GM12878 (cell line): ENCODE results near the gene ARAP1. TPM values are rescaled to one million over a fixed set of nuclear protein-coding genes. Genes with fewer than 3 reads are reported as not detected.
A peak's percentile ranks its signal among the peaks of the same experiment; 100 is the strongest.

ENCODE experiments used
- ASH2L ChIP-seq: fragments of 300-600, 200-600 bp; sonication (generic); IDR thresholded peaks from 2 replicates; pipeline ENCODE4 v1.6.1; 2017; ENCODE audit warnings: low read depth, mild to moderate bottlenecking, borderline replicate concordance
- BMI1 ChIP-seq: fragments of 450-650 bp; IDR thresholded peaks from 2 replicates; pipeline ENCODE4 v1.6.1; 2016; ENCODE audit warnings: mild to moderate bottlenecking, moderate library complexity, borderline replicate concordance
- CREB1 ChIP-seq: IDR thresholded peaks from 2 replicates; pipeline ENCODE4 v1.6.1; 2012; ENCODE audit warnings: low read depth, mild to moderate bottlenecking, inconsistent platforms
- EED ChIP-seq: sonication (generic); IDR thresholded peaks from 2 replicates; pipeline ENCODE4 v1.6.1; 2016; ENCODE audit warnings: antibody characterized with exemption, low read depth
- GABPA ChIP-seq: IDR thresholded peaks from 2 replicates; pipeline ENCODE4 v1.6.1; 2014; ENCODE audit warnings: antibody characterized with exemption, low read depth, mild to moderate bottlenecking, inconsistent platforms
- HDGF ChIP-seq: fragments of 450-650 bp; IDR thresholded peaks from 2 replicates; pipeline ENCODE4 v1.6.1; 2016; ENCODE audit warnings: antibody characterized with exemption
- IKZF1 ChIP-seq: fragments of 450-650 bp; conservative IDR thresholded peaks from 2 replicates; pipeline ENCODE4 v1.6.1; 2017; ENCODE audit warnings: antibody characterized with exemption, mild to moderate bottlenecking
- IKZF2 ChIP-seq, 2 experiments: fragments of 450-650 bp; IDR thresholded peaks; 2 replicates each; pipeline ENCODE4 v1.6.1; 2017; ENCODE audit warnings: mild to moderate bottlenecking in 2 of 2, moderate library complexity in 2 of 2
- NFIC ChIP-seq: IDR thresholded peaks from 2 replicates; pipeline ENCODE4 v1.6.1; 2012; ENCODE audit warnings: low read depth, mild to moderate bottlenecking, inconsistent platforms, low read length, moderate library complexity
- POLR2A ChIP-seq: IDR thresholded peaks from 2 replicates; pipeline ENCODE4 v1.6.1; 2011; ENCODE audit warnings: low read depth, mild to moderate bottlenecking, low read length
- POLR2AphosphoS2 ChIP-seq: IDR thresholded peaks from 2 replicates; pipeline ENCODE4 v1.6.1; 2011; ENCODE audit warnings: low read depth, mild to moderate bottlenecking, low read length, improper control_type of control experiment, moderate library complexity
- RAD51 ChIP-seq: fragments of 450-650 bp; IDR thresholded peaks from 2 replicates; pipeline ENCODE4 v1.6.1; 2016; ENCODE audit warnings: moderate library complexity, mild to moderate bottlenecking, inconsistent platforms
- RCOR1 ChIP-seq: conservative IDR thresholded peaks from 2 replicates; pipeline ENCODE4 v1.6.1; 2012; ENCODE audit warnings: low read depth, low read length, improper control_type of control experiment
- RFX5 ChIP-seq: IDR thresholded peaks from 2 replicates; pipeline ENCODE4 v1.6.1; 2011; ENCODE audit warnings: low read depth, low read length, improper control_type of control experiment
- SMARCA5 ChIP-seq: fragments of 450-650 bp; IDR thresholded peaks from 2 replicates; pipeline ENCODE4 v1.6.1; 2017; ENCODE audit warnings: mild to moderate bottlenecking
- STAT3 ChIP-seq: IDR thresholded peaks from 2 replicates; pipeline ENCODE4 v1.6.1; 2011; ENCODE audit warnings: low read depth, low read length, improper control_type of control experiment
- SUZ12 ChIP-seq: fragments of 200-600 bp; sonication (generic); IDR thresholded peaks from one replicate; pipeline ENCODE4 v1.6.1; 2018; ENCODE audit warnings: antibody characterized with exemption, mild to moderate bottlenecking; ENCODE audit not compliant: unreplicated experiment
- TARDBP ChIP-seq: IDR thresholded peaks from 2 replicates; pipeline ENCODE4 v1.6.1; 2016; ENCODE audit warnings: borderline replicate concordance
- TCF3 ChIP-seq: IDR thresholded peaks from 2 replicates; pipeline ENCODE4 v1.6.1; 2012; ENCODE audit warnings: low read depth, mild to moderate bottlenecking, low read length, borderline replicate concordance; ENCODE audit not compliant: insufficient read depth
- polyA plus RNA-seq, 11 experiments: library from polyadenylated mRNA; depleted of rRNA in 4 of 11; unstranded in 6 of 11; stranded (reverse) in 5 of 11; fragments of >200 nt; fragmentation: Nextera tagmentation in 4 of 11; fragmentation: Illumina TruSeq in 1 of 11; extraction: Ambion mirVana in 4 of 11; extraction: Trizol in 1 of 11; gene quantifications; 1 replicate in 1 of 11; 2 replicates in 10 of 11; pipeline versions ENCODE4 v1.2.1 to v1.2.3, GENCODE V29; 2011 to 2016; ENCODE audit warnings: inconsistent platforms in 2 of 11, missing spikeins in 2 of 11, low read depth in 1 of 11
- total RNA-seq, 4 experiments: library from RNA; depleted of rRNA in 3 of 4; stranded (reverse); fragments of >200 nt in 3 of 4; fragmentation: Illumina TruSeq in 1 of 4; extraction: Trizol in 1 of 4; gene quantifications; 2 replicates each; pipeline versions ENCODE4 v1.2.1 to v1.2.3, GENCODE V29; 2013 to 2021
- TF ChIP-seq, protein P1 (sequence below): fragments of 450-650 bp; IDR thresholded peaks from 2 replicates; pipeline ENCODE4 v1.6.1; 2017; ENCODE audit warnings: borderline replicate concordance
- TF ChIP-seq, protein P2 (sequence below): fragments of 450-650 bp; IDR thresholded peaks from 2 replicates; pipeline ENCODE4 v1.6.1; 2017; ENCODE audit warnings: antibody characterized with exemption, mild to moderate bottlenecking, moderate library complexity
- TF ChIP-seq, protein P3 (sequence below): fragments of 450-650 bp; formaldehyde crosslinking; IDR thresholded peaks from 2 replicates; pipeline ENCODE4 v1.4.0; 2020; ENCODE audit warnings: mild to moderate bottlenecking, moderate library complexity
- TF ChIP-seq, protein P4 (sequence below), 3 experiments: IDR thresholded peaks in 2 of 3; conservative IDR thresholded peaks in 1 of 3; 2 replicates each; pipeline ENCODE4 v1.5.1; 2011; ENCODE audit warnings: low read depth in 3 of 3, low read length in 3 of 3, mild to moderate bottlenecking in 3 of 3, control low read depth in 2 of 3, moderate library complexity in 2 of 3, inconsistent platforms in 1 of 3, mixed read lengths in 1 of 3; ENCODE audit not compliant: control insufficient read depth in 2 of 3, insufficient read depth in 1 of 3; ENCODE audit errors: extremely low read depth in 1 of 3

The ARAP1 gene
- total and polyA plus RNA-seq, 10 of the 15 experiments (the other 5 are each of a cell fraction or from before 2014, with no cell fraction given) = 0.55 to 102 (median 51.0) TPM

DNA sequence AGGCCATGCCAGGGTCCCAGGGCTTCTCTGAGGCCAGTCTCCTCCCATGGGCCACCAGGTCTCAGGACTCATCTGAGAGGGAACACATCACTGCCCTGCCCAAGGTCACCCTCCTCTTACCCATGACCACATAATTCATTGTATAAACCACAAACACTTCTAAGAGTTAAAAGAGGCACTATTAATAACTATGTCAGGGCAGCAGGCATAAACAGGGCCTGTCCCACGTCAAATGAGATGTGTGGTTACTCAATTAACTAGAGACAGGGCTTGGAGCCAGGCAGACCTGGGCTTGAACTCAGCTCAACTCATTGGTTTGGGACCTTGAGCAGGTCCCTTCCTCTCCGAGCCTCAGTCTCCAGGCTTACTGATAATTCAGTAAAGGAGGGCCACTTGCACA, 33.1 kb downstream of the ARAP1 start (continued):
- TF ChIP-seq RAD51 (no peak), CREB1 (no peak), SUZ12 (no peak), POLR2A (no peak), HDGF (no peak), STAT3 (no peak), SMARCA5 (no peak), BMI1 (no peak), TCF3 (no peak), IKZF2 (IDR thresholded peaks at IDR 0.05) (peak; percentile 28 to 30; a peak in 2 of 4 replicates), GABPA (no peak), ASH2L (no peak), IKZF1 (peak; percentile 44), EED (no peak), POLR2AphosphoS2 (no peak), RCOR1 (no peak), NFIC (no peak), RFX5 (no peak), TARDBP (no peak)
- TF ChIP-seq, protein P1, sequence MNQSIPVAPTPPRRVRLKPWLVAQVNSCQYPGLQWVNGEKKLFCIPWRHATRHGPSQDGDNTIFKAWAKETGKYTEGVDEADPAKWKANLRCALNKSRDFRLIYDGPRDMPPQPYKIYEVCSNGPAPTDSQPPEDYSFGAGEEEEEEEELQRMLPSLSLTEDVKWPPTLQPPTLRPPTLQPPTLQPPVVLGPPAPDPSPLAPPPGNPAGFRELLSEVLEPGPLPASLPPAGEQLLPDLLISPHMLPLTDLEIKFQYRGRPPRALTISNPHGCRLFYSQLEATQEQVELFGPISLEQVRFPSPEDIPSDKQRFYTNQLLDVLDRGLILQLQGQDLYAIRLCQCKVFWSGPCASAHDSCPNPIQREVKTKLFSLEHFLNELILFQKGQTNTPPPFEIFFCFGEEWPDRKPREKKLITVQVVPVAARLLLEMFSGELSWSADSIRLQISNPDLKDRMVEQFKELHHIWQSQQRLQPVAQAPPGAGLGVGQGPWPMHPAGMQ = no peak
- TF ChIP-seq, protein P2, sequence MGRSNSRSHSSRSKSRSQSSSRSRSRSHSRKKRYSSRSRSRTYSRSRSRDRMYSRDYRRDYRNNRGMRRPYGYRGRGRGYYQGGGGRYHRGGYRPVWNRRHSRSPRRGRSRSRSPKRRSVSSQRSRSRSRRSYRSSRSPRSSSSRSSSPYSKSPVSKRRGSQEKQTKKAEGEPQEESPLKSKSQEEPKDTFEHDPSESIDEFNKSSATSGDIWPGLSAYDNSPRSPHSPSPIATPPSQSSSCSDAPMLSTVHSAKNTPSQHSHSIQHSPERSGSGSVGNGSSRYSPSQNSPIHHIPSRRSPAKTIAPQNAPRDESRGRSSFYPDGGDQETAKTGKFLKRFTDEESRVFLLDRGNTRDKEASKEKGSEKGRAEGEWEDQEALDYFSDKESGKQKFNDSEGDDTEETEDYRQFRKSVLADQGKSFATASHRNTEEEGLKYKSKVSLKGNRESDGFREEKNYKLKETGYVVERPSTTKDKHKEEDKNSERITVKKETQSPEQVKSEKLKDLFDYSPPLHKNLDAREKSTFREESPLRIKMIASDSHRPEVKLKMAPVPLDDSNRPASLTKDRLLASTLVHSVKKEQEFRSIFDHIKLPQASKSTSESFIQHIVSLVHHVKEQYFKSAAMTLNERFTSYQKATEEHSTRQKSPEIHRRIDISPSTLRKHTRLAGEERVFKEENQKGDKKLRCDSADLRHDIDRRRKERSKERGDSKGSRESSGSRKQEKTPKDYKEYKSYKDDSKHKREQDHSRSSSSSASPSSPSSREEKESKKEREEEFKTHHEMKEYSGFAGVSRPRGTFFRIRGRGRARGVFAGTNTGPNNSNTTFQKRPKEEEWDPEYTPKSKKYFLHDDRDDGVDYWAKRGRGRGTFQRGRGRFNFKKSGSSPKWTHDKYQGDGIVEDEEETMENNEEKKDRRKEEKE = no peak
- TF ChIP-seq, protein P3, sequence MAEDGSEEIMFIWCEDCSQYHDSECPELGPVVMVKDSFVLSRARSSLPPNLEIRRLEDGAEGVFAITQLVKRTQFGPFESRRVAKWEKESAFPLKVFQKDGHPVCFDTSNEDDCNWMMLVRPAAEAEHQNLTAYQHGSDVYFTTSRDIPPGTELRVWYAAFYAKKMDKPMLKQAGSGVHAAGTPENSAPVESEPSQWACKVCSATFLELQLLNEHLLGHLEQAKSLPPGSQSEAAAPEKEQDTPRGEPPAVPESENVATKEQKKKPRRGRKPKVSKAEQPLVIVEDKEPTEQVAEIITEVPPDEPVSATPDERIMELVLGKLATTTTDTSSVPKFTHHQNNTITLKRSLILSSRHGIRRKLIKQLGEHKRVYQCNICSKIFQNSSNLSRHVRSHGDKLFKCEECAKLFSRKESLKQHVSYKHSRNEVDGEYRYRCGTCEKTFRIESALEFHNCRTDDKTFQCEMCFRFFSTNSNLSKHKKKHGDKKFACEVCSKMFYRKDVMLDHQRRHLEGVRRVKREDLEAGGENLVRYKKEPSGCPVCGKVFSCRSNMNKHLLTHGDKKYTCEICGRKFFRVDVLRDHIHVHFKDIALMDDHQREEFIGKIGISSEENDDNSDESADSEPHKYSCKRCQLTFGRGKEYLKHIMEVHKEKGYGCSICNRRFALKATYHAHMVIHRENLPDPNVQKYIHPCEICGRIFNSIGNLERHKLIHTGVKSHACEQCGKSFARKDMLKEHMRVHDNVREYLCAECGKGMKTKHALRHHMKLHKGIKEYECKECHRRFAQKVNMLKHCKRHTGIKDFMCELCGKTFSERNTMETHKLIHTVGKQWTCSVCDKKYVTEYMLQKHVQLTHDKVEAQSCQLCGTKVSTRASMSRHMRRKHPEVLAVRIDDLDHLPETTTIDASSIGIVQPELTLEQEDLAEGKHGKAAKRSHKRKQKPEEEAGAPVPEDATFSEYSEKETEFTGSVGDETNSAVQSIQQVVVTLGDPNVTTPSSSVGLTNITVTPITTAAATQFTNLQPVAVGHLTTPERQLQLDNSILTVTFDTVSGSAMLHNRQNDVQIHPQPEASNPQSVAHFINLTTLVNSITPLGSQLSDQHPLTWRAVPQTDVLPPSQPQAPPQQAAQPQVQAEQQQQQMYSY (CRISPR knock-in tag) = no peak
- TF ChIP-seq, protein P4, sequence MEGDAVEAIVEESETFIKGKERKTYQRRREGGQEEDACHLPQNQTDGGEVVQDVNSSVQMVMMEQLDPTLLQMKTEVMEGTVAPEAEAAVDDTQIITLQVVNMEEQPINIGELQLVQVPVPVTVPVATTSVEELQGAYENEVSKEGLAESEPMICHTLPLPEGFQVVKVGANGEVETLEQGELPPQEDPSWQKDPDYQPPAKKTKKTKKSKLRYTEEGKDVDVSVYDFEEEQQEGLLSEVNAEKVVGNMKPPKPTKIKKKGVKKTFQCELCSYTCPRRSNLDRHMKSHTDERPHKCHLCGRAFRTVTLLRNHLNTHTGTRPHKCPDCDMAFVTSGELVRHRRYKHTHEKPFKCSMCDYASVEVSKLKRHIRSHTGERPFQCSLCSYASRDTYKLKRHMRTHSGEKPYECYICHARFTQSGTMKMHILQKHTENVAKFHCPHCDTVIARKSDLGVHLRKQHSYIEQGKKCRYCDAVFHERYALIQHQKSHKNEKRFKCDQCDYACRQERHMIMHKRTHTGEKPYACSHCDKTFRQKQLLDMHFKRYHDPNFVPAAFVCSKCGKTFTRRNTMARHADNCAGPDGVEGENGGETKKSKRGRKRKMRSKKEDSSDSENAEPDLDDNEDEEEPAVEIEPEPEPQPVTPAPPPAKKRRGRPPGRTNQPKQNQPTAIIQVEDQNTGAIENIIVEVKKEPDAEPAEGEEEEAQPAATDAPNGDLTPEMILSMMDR (IDR thresholded peaks at IDR 0.05 in 2 of 3, conservative IDR thresholded peaks at IDR 0.05 in 1 of 3; ENCODE audit: control insufficient read depth in 2 of 3, extremely low read depth in 1 of 3, insufficient read depth in 1 of 3, low read depth in 3 of 3, low read length in 3 of 3) = no peak
